ENCODE results near the gene MTCL3.

Gene MTCL3

DNA sequence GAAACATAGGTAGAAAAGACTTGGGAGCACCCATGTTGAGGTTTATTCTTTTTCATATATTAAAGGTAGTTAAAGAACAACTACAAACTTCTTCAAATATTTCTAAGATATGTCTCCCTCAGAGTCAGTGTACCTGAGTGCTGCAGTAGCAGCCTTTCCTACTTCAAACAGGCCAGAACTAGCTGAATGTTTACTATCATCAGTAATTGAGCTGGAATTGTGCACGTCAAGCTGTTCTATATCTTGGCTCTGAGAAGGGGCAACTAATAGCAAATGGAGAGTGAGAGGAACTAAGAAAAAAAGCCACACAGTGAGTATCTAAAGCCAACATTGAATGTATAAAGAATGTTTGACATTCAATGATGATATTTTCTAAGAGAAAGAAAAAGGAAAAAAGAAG lies 21.7 kb downstream of the MTCL3 start:
- in situ Hi-C loops (cut with HindIII; ENCODE audit: extremely low pct_ligation_motif_present, low pct_unique_long_range_greater_than_20kb) (no loop called here), intact Hi-C loops (cut with micrococcal nuclease; ENCODE audit: unreplicated experiment) (no loop called here)
- Histone ChIP-seq H3K9ac (ENCODE audit: insufficient read depth, low read depth, low read length) (no peak overlapping the region), H3K79me2 (ENCODE audit: insufficient read depth, low read length) (no peaks in the 10 kb centered on the region), H3K27ac (ENCODE audit: extremely low read length, insufficient read depth, low read length) (no peak overlapping the region), H3K36me3 (replicated peaks in 1 of 2; ENCODE audit: control insufficient read depth in 1 of 2, insufficient read depth in 2 of 2, low read length in 2 of 2) (no peaks in the 10 kb centered on the region), H2AFZ (ENCODE audit: low read length) (no peak overlapping the region), H3K9me3 (ENCODE audit: low read length) (no peaks in the 10 kb centered on the region), H3K4me2 (ENCODE audit: low read depth, low read length) (no peak overlapping the region), H3K4me1 (ENCODE audit: insufficient read depth, low read length) (no peaks in the 10 kb centered on the region), H4K20me1 (ENCODE audit: insufficient read depth, low read length) (no peaks in the 10 kb centered on the region), H3K4me3 (replicated peaks in 1 of 3; ENCODE audit: insufficient read depth in 1 of 3, low read depth in 2 of 3, low read length in 3 of 3) (no peak overlapping the region), H3K27me3 (ENCODE audit: control insufficient read depth in 1 of 2, insufficient read depth in 2 of 2, low read length in 2 of 2) (no peaks in the 10 kb centered on the region)
- ChIA-PET POLR2A (no interaction called here), CTCF (ENCODE audit: low intra/inter-chr PET ratio, low total read pairs) (no interaction called here)
- no peak for FAIRE-seq
- no TSS peak for BruUV-seq (replicated peaks)
- WGBS (ENCODE audit: low lambda C conversion rate), result 3% methylated on average over 1 of the region's 1 CpG
- no peak for TF ChIP-seq YEATS4 (CRISPR knock-in tag; IDR thresholded peaks at IDR 0.05; ENCODE audit: borderline replicate concordance)
- no peak for TF ChIP-seq HNRNPUL1 (IDR thresholded peaks at IDR 0.05; ENCODE audit: low read depth, low read length)
- TF ChIP-seq SNAI1 (CRISPR knock-in tag; IDR thresholded peaks at IDR 0.05; ENCODE audit: borderline replicate concordance), result no peak
- TF ChIP-seq ZNF577 (CRISPR knock-in tag; IDR thresholded peaks at IDR 0.05; ENCODE audit: borderline replicate concordance, low read depth), result no peak
- DNase-seq (ENCODE audit: low spot score), result no peak
- ATAC-seq, result no peak

DNA sequence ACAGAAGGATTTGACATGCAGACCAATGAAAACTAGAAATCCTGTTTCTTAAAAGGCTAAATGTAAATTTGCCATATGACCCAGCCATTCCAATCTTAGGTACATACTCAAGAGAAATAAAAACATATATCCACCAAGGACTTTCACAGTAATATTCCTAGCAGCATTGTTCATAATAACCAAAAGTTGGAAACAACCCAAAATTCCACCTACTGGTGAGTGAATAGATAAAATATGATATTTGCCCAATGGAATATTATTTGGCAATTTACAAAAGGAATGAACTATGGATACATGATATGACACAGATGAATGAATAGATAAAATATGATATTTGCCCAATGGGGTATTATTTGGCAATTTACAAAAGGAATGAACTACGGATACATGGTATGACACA lies 22.7 kb downstream of the MTCL3 start:
- ATAC-seq, result no peak
- no peak for FAIRE-seq
- Histone ChIP-seq H2AFZ (ENCODE audit: low read length) (no peak overlapping the region), H3K4me2 (ENCODE audit: low read depth, low read length) (no peak overlapping the region), H3K9me3 (ENCODE audit: low read length) (no peaks in the 10 kb centered on the region), H3K4me3 (replicated peaks in 1 of 3; ENCODE audit: insufficient read depth in 1 of 3, low read depth in 2 of 3, low read length in 3 of 3) (no peak overlapping the region), H3K79me2 (ENCODE audit: insufficient read depth, low read length) (no peaks in the 10 kb centered on the region), H3K4me1 (ENCODE audit: insufficient read depth, low read length) (no peaks in the 10 kb centered on the region), H4K20me1 (ENCODE audit: insufficient read depth, low read length) (no peaks in the 10 kb centered on the region), H3K36me3 (replicated peaks in 1 of 2; ENCODE audit: control insufficient read depth in 1 of 2, insufficient read depth in 2 of 2, low read length in 2 of 2) (no peaks in the 10 kb centered on the region), H3K27ac (ENCODE audit: extremely low read length, insufficient read depth, low read length) (no peak overlapping the region), H3K27me3 (ENCODE audit: control insufficient read depth in 1 of 2, insufficient read depth in 2 of 2, low read length in 2 of 2) (no peaks in the 10 kb centered on the region), H3K9ac (ENCODE audit: insufficient read depth, low read depth, low read length) (no peak overlapping the region)
- DNase-seq (ENCODE audit: low spot score), result no peak
- ChIA-PET CTCF (ENCODE audit: low intra/inter-chr PET ratio, low total read pairs) (no interaction called here), POLR2A (no interaction called here)
- BruUV-seq (replicated peaks), result no TSS peak
- in situ Hi-C loops (cut with HindIII; ENCODE audit: extremely low pct_ligation_motif_present, low pct_unique_long_range_greater_than_20kb) (no loop called here), intact Hi-C loops (cut with micrococcal nuclease; ENCODE audit: unreplicated experiment) (no loop called here)
- WGBS (ENCODE audit: low lambda C conversion rate), result 56% methylated on average over 1 of the region's 1 CpG
- TF ChIP-seq, protein P1, sequence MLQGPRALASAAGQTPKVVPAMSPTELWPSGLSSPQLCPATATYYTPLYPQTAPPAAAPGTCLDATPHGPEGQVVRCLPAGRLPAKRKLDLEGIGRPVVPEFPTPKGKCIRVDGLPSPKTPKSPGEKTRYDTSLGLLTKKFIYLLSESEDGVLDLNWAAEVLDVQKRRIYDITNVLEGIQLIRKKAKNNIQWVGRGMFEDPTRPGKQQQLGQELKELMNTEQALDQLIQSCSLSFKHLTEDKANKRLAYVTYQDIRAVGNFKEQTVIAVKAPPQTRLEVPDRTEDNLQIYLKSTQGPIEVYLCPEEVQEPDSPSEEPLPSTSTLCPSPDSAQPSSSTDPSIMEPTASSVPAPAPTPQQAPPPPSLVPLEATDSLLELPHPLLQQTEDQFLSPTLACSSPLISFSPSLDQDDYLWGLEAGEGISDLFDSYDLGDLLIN (CRISPR knock-in tag; IDR thresholded peaks at IDR 0.05; ENCODE audit: borderline replicate concordance), result no peak
- TF ChIP-seq SRSF9 (IDR thresholded peaks at IDR 0.05; ENCODE audit: borderline replicate concordance, insufficient read depth, low read depth, low read length, poor library complexity, severe bottlenecking) (no peak), CREM (IDR thresholded peaks at IDR 0.05) (no peak), CREM (CRISPR knock-in tag; IDR thresholded peaks at IDR 0.05) (no peak), RBM22 (optimal IDR thresholded peaks at IDR 0.05; ENCODE audit: low read length) (no peak), PHB2 (IDR thresholded peaks at IDR 0.05; ENCODE audit: partially characterized antibody) (no peak), ZNF784 (CRISPR knock-in tag; IDR thresholded peaks at IDR 0.05; ENCODE audit: borderline replicate concordance) (no peak), RFX5 (IDR thresholded peaks at IDR 0.05; ENCODE audit: low read depth, low read length) (no peak), ATAD3A (CRISPR knock-in tag; IDR thresholded peaks at IDR 0.05) (no peak), MED13 (CRISPR knock-in tag; IDR thresholded peaks at IDR 0.05) (no peak), ARHGAP35 (CRISPR knock-in tag; IDR thresholded peaks at IDR 0.05; ENCODE audit: borderline replicate concordance) (no peak), ZBTB42 (CRISPR knock-in tag; IDR thresholded peaks at IDR 0.05) (no peak), ZNF121 (CRISPR knock-in tag; IDR thresholded peaks at IDR 0.05) (no peak), STAG1 (CRISPR knock-in tag; IDR thresholded peaks at IDR 0.05) (no peak)
- TF ChIP-seq, protein P2, sequence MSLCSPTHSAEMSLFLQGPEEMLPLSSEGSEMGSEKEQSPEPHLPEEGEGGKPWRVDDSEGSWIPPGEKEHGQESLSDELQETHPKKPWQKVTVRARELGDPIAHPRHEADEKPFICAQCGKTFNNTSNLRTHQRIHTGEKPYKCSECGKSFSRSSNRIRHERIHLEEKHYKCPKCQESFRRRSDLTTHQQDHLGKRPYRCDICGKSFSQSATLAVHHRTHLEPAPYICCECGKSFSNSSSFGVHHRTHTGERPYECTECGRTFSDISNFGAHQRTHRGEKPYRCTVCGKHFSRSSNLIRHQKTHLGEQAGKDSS (CRISPR knock-in tag; IDR thresholded peaks at IDR 0.05; ENCODE audit: borderline replicate concordance, low read depth), result no peak

All from HepG2 (cell line).